IgD-negative memory B cell (primary cell): ENCODE measurements around the gene RETREG3. TPM values are rescaled to one million over a fixed set of nuclear protein-coding genes. Genes with fewer than 3 reads are reported as not detected.
A peak's percentile ranks its signal among the peaks of the same experiment; 100 is the strongest.
"Not testable (repeated sequence)": the region's sequence is repeated elsewhere in the genome, so short reads cannot be mapped to it uniquely, and the experiment has no call there.

Source experiments
- H3K27ac Mint-ChIP-seq, 3 donors: one replicate each; pipeline ENCODE4 v1.8.0; 2020 to 2022; ENCODE audit warnings: mild to moderate bottlenecking in 3 of 3, mixed read lengths in 3 of 3, moderate library complexity in 1 of 3
- H3K27me3 Mint-ChIP-seq: one replicate; pipeline ENCODE4 v1.8.0; 2021; ENCODE audit warnings: mixed read lengths
- H3K36me3 Mint-ChIP-seq: one replicate; pipeline ENCODE4 v1.8.0; 2020; ENCODE audit warnings: mild to moderate bottlenecking, mixed read lengths
- H3K4me1 Mint-ChIP-seq, 3 donors: one replicate each; pipeline ENCODE4 v1.8.0; 2020 to 2022; ENCODE audit warnings: mixed read lengths in 3 of 3, mild to moderate bottlenecking in 1 of 3
- H3K4me3 Mint-ChIP-seq, 4 donors: one replicate each; pipeline ENCODE4 v1.8.0; 2020 to 2022; ENCODE audit warnings: mild to moderate bottlenecking in 4 of 4, mixed read lengths in 4 of 4, moderate library complexity in 3 of 4
- H3K9me3 Mint-ChIP-seq, 3 donors: one replicate each; pipeline ENCODE4 v1.8.0; 2020 to 2021; ENCODE audit warnings: mixed read lengths in 3 of 3, mild to moderate bottlenecking in 1 of 3
- polyA plus RNA-seq: library from polyadenylated mRNA; unstranded; fragments of 300-500 nt; fragmentation: Illumina TruSeq; gene quantifications from one replicate; pipeline ENCODE4 v1.2.3, GENCODE V29; 2021

RETREG3 gene
- polyA plus RNA-seq, 1 donor from 2014 or later, result 105 TPM

DNA sequence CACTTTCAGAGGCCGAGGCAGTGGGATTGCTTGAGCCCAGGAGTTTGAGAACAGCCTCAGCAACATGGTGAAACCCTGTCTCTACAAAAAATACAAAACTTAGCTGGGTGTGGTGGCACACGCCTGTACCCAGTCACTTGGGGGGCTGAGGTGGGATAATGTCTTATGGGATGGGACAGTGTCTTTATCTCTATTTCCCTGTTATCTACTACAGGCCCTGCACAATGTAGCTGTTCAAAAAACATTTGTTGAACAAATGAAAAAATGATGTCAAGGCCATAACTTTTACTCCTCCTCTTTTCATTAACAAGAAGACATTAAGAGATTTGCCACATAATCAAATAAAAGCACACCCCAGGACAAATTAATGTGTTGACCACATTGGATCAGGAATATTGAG, 14.1 kb upstream of the RETREG3 start:
- no peaks in the 10 kb centered on the region for H3K27me3 Mint-ChIP-seq
- no peak overlapping the region for H3K4me3 Mint-ChIP-seq
- no peaks in the 10 kb centered on the region for H3K36me3 Mint-ChIP-seq
- H3K9me3 Mint-ChIP-seq, result no peaks in the 10 kb centered on the region
- no peak overlapping the region for H3K27ac Mint-ChIP-seq
- H3K4me1 Mint-ChIP-seq, result peaks cover 5 to 9% (median 9%) of the 10 kb centered on the region in 3 donors

DNA sequence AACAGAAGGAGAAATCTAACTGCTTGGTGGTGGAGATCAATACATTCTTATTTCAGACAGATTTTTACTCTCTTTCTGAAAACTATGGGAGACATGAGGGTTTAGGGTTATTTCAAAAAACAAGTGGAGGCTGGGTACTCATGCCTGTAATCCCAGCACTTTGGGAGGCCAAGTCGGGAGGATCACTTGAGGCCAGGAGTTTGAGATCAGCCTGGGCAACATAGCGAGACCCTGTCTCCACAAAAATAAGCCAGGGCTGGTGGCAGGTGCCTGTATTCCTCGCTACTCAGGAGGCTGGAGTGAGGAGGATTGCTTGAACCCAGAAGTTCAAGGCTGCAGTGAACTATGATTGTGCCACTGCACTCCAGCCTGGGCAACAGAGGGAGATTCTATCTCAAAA, 12.8 kb upstream of the RETREG3 start:
- not testable (repeated sequence) for H3K9me3 Mint-ChIP-seq, H3K27me3 Mint-ChIP-seq, H3K27ac Mint-ChIP-seq, H3K4me3 Mint-ChIP-seq, H3K36me3 Mint-ChIP-seq
- H3K4me1 Mint-ChIP-seq, result peaks cover 8 to 12% (median 10%) of the 10 kb centered on the region in 3 donors

DNA sequence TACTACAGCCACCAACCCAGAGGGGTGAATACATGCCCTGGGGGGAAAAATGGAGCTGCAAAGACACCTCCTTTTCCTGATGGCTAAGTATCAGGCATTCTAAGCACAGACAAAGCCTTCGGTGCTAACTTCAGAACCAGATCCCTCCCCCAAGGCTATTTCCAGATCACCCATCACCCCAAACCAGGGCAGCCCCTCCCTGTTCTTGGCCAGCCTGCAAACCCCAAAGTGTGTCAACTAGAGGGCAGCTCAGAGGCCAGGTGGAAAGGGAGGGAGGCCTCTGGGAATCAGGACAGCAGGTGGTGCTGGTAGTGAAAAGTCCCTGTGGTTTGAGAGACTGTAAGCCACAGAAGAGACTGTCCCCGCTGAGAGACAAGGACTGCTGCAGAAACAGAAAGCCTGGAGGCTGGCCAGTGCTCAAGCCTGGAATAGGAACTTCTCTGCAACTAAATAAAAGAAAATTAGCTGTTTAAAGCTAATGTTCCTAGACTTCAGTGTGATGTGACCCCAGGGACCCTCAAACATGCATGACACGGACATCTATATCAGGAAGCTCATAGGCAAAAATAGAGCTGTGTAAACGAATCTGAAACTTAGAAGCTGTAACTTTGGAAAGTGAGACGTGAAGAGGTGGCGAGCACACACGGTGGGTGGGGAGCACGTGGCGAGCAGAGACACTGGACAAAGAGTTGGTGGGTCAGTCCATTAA, 9.4 kb upstream of the RETREG3 start:
- H3K27me3 Mint-ChIP-seq, result no peaks in the 10 kb centered on the region
- H3K4me3 Mint-ChIP-seq, result peak overlapping the region in 3 of 4 donors; percentile 57 to 63 (median 61)
- H3K27ac Mint-ChIP-seq, result peak overlapping the region in 2 of 3 donors; percentile 19 to 80
- H3K4me1 Mint-ChIP-seq, result peaks cover 8 to 12% (median 10%) of the 10 kb centered on the region in 3 donors
- no peaks in the 10 kb centered on the region for H3K36me3 Mint-ChIP-seq
- no peaks in the 10 kb centered on the region for H3K9me3 Mint-ChIP-seq

DNA sequence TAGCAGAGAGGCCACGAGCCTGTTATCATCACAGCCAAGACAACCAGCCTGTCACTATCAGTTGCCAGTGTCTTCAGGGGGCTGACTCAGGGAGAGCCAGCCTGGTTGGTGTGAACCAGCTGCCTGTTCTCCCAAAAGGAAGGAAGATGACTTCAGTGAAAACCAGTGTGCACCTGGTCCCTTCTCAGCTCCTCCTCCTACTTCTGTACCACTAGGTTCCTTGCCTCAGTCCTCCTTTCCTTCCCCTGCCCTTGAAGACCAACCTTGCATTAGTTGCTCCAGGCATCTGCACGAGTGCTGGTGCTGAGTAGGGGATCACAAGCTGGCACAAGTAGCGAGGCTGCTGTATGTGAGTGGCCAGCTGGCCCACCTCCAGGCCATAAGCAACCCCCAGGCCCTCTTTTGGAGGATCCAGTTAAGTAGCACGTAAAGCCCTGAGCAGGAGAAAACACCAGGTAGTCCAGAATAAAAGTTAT, 8.8 kb upstream of the RETREG3 start:
- Mint-ChIP-seq H3K36me3 (no peaks in the 10 kb centered on the region), H3K4me1 (peaks cover 8 to 12% (median 10%) of the 10 kb centered on the region in 3 donors), H3K27me3 (no peaks in the 10 kb centered on the region), H3K9me3 (no peaks in the 10 kb centered on the region), H3K4me3 (peak overlapping the region in 2 of 4 donors; percentile 61 to 70), H3K27ac (peak overlapping the region in 1 of 3 donors; percentile 80)

DNA sequence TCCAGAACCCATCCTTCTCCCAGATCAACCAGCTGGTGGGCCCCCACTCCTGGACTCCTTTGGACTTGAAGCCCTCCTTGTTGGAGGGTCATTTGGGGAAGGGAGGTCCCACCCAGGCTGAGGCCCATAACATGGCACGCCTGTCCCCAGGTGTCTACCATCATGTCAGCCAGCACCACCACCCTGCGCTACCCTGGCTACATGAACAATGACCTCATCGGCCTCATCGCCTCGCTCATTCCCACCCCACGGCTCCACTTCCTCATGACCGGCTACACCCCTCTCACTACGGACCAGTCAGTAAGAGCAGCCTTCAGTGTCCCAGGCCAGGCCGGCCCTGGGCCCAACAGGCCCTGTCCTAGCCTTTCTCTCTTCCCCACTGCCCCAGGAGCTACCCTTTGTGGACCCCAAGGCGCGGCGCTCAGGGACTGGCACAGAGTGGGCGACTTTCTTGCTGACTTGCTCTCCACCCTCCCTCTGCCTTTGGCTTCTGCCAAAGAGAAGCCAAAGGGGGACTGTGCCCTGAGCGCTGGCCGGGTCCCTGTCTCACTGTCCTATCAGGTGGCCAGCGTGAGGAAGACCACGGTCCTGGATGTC, 4.6 kb upstream of the RETREG3 start:
- Mint-ChIP-seq H3K4me3 (peak overlapping the region in 1 of 4 donors; percentile 23), H3K27ac (no peak overlapping the region), H3K9me3 (no peaks in the 10 kb centered on the region), H3K27me3 (no peaks in the 10 kb centered on the region), H3K4me1 (peaks cover 8 to 13% (median 12%) of the 10 kb centered on the region in 3 donors), H3K36me3 (no peaks in the 10 kb centered on the region)

DNA sequence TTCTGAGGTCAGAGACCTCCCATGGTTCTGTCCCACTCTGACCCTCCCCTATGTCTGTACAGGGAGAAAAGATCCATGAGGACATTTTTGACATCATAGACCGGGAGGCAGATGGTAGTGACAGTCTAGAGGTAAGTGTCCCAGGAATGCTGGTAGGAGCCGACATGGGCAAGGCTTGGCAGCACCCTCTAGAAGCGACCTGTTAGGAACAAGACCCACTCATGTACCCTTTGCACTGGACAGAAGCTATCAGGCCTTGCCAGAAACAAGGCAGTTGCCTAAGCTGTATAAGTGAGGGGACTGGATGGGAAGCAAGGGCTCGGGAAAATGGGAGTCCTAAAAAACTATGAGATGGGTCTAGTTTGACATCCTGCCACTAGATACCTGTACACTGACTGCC, 2.8 kb upstream of the RETREG3 start:
- Mint-ChIP-seq H3K27ac (no peak overlapping the region), H3K36me3 (no peaks in the 10 kb centered on the region), H3K9me3 (no peaks in the 10 kb centered on the region), H3K4me1 (peaks cover 5 to 11% (median 10%) of the 10 kb centered on the region in 3 donors), H3K4me3 (peak overlapping the region in 1 of 4 donors; percentile 81), H3K27me3 (no peaks in the 10 kb centered on the region)

DNA sequence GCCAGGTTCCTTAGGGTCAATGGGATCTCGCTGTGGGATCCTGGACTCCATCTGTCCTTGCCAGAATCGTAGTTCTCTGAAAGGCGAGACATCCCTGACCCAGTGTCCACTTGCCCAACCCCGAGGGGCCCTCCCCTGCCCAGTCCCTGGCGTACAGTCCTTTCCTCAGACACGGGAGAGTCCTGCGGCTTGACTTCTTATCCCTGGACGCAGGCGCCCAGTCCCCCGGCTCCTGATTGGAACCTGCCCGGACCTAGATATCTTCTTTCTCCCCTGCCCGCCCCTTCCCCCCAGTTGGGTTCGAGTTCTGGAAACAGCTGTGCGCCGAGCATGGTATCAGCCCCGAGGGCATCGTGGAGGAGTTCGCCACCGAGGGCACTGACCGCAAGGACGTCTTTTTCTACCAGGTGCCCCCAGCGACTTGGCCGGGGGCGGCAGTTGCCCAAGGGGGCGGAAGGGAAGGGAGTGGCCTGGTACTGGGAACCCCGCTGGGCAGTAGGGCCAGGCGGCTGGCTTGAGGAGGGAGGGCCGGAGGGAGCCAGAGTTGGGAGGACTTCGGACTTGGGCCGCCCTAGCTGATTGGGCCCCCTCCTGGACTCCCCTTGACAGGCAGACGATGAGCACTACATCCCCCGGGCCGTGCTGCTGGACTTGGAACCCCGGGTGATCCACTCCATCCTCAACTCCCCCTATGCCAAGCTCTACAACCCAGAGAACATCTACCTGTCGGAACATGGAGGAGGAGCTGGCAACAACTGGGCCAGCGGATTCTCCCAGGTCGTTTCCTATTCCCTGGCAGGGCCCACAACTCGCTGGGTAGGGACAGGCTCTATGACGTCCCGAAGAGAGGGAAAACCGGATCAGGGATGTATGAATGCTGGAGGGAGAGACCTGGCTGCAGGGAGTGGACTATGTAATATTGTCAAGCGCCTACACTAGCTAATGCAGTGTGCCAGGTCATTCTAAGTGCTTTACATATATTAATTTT, 934 bp upstream of the RETREG3 start:
- Mint-ChIP-seq H3K4me3 (peak overlapping the region; percentile 96 to 100 (median 100)), H3K4me1 (peaks cover 14 to 26% (median 25%) of the 10 kb centered on the region in 3 donors), H3K27ac (peak overlapping the region; percentile 88 to 98 (median 96))
- not testable (repeated sequence) for H3K9me3 Mint-ChIP-seq, H3K27me3 Mint-ChIP-seq, H3K36me3 Mint-ChIP-seq

DNA sequence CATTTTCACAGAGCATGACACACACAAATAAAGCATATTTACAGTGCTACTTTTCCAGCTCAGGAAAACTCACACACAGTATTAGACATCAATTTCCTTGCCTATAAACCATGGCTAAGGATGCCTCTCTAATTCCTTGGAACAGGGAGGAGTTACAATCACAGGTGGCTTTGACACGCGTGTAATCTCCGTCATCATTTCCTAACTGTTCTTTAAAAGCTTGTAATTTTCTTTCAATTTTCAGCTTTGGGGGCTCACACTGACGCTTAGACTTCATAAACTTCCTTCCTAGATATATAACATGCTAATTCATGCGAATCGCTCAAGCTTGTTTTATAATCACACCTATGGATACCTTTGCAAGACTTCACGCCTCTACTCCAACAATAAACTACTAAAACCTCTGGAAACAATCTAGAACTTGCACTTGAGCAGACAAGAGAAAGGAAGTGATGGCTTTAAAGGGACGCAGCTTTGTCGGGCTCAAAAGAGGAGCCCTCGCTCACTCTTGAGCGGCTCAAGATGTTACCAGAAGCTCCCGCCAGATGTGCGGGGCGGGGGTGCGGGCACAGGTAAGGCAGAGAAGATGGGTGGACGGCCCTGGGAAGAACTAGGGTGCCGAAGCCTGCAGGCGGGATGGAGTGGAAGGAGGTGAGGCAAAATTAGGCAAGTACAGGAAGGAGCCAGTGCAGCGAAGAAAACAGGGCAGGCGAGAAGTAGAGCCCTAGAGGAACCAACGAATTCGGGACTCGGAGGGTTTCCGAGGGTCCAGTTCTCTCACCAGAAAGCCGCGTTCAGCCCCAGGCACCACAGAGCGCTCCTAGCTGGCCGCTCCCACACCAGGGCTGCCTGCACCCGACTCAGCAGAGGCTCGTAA, 631 bp downstream of the RETREG3 start:
- Mint-ChIP-seq H3K36me3 (no peaks in the 10 kb centered on the region), H3K4me1 (peaks cover 27 to 38% (median 28%) of the 10 kb centered on the region in 3 donors), H3K4me3 (peak overlapping the region; percentile 96 to 100 (median 100)), H3K27ac (peak overlapping the region; percentile 88 to 98 (median 96)), H3K27me3 (no peaks in the 10 kb centered on the region), H3K9me3 (no peaks in the 10 kb centered on the region)

DNA sequence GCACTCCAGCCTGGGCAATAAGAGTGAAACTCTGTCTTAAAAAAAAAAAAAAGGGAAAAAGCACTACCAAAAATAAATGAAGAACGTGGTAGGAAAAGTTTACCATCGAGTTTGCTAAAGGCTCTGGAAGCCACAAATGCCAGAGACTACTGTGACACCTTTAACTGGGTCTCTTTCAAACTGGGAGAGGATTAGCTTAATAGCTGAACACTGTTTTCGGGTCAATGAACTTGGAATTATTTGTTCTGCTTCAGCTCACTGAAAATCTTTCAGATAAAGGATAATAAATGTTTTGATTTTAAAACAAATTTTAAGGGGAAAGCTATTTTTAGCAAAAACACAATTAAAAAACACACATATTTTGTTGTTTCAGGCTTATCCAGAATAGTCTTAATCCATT, 1.4 kb downstream of the RETREG3 start:
- H3K27me3 Mint-ChIP-seq, result no peaks in the 10 kb centered on the region
- H3K4me1 Mint-ChIP-seq, result peaks cover 34 to 45% (median 35%) of the 10 kb centered on the region in 3 donors
- H3K4me3 Mint-ChIP-seq, result peak overlapping the region; percentile 96 to 100 (median 100)
- H3K27ac Mint-ChIP-seq, result peak overlapping the region in 2 of 3 donors; percentile 86 to 88
- H3K9me3 Mint-ChIP-seq, result no peaks in the 10 kb centered on the region
- peaks cover 2% of the 10 kb centered on the region for H3K36me3 Mint-ChIP-seq

DNA sequence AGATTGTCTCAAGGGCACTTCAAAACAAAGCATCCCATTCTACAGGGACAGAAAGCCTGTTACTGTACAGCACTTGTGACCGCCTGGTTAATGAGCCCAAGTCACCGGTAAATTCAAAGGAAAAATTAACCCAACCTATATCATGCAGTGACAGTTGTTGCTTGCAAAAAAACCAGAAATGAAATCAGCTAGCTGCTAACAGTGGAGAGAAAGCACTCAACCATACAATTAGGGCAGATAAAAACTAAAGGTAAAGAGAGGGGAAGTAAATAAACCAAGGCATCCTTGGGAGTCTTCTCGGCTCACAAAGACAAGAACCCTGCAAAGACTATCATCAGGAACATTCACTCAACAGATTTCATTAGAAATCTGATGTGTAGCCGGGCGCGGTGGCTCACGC, 5.9 kb downstream of the RETREG3 start:
- Mint-ChIP-seq H3K27ac (peak overlapping the region; percentile 23 to 92 (median 88)), H3K4me3 (peak overlapping the region in 3 of 4 donors; percentile 31 to 84 (median 58)), H3K9me3 (no peaks in the 10 kb centered on the region), H3K27me3 (no peaks in the 10 kb centered on the region), H3K4me1 (peaks cover 33 to 50% (median 34%) of the 10 kb centered on the region in 3 donors), H3K36me3 (peaks cover 3% of the 10 kb centered on the region)

DNA sequence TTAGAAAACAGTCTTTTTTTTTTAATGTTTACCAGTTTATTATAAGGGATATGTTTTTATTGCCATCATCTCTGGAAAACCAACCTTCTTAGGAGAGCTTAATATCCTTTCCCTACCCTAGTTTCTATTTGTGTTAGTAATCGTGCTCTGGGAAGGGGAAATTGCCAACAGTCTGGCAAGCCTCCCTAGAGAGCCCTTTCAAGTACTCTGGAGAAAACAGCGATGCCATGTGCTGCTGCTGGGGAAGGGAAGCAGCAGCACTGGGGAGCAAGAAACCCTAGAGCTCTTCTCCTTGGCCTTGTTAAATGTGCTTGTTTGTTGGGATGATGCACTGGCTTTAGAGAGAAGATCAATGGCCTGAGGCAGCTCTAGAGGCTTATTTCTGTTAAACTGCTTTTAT, 10.3 kb downstream of the RETREG3 start:
- Mint-ChIP-seq H3K27me3 (no peaks in the 10 kb centered on the region), H3K4me3 (no peak overlapping the region), H3K4me1 (peaks cover 14 to 24% (median 14%) of the 10 kb centered on the region in 3 donors), H3K36me3 (peaks cover 4% of the 10 kb centered on the region), H3K9me3 (no peaks in the 10 kb centered on the region), H3K27ac (no peak overlapping the region)

DNA sequence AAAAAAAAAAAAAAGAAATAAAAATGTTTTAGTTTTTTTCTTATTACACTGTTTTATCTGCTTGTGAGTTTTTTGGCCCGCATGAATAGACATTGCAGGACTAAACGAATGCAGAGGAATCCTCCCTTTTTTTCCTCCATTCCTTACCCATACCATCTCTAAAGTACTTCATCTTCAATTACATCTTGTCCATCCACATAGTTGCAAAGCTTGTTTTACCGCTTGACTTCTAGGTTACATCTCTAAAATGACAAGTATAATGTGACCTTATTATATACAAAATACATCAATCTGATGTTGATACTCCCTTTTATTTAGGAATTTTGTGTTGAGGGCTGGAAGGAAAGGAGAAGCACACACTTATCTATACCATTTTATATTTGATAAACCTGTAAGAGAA, 12.8 kb downstream of the RETREG3 start:
- Mint-ChIP-seq H3K27me3 (no peaks in the 10 kb centered on the region), H3K4me1 (peaks cover 4 to 16% (median 12%) of the 10 kb centered on the region in 3 donors), H3K27ac (peak overlapping the region in 1 of 3 donors; percentile 24), H3K9me3 (no peaks in the 10 kb centered on the region), H3K36me3 (peaks cover 2% of the 10 kb centered on the region), H3K4me3 (no peak overlapping the region)

DNA sequence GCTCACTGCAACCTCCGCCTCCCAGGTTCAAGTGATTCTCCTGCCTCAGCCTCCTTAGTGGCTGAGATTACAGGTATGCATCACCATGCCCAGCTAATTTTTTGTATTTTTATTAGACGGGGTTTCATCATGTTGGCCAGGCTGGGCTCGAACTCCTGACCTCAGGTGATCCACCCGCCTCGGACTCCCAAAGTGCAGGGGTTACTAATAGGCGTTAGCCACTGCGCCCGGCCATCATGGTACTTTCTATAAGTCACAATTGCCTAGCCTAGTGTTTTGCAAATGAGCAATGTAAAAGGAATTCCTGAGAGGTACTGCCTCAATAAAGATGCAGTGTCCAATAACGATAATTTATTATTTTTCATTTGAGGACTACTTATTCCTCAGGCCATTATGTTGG, 17.8 kb downstream of the RETREG3 start:
- Mint-ChIP-seq H3K27ac (no peak overlapping the region), H3K27me3 (no peaks in the 10 kb centered on the region), H3K9me3 (no peaks in the 10 kb centered on the region), H3K36me3 (peaks cover 2% of the 10 kb centered on the region), H3K4me1 (peaks cover 14 to 19% (median 19%) of the 10 kb centered on the region in 3 donors), H3K4me3 (no peak overlapping the region)

DNA sequence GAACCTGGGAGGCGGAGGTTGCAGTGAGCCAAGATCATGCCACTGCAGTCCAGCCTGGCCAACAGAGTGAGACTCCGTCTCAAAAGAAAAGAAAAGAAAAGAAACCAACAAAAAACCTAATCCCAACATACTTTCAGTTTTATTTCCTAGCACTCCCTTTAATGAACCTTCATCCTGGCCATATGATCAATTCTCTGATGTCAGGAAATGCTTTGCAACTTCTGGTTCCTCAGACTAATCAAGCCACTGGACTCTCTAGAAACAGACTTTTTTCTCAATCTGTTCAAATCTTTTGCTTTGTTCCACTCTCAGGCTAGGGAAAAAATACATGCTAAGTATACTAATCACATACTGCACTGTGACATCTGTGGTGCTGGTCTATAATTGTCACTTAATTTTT, 18.3 kb downstream of the RETREG3 start:
- no peaks in the 10 kb centered on the region for H3K27me3 Mint-ChIP-seq
- H3K4me1 Mint-ChIP-seq, result peaks cover 15 to 25% (median 22%) of the 10 kb centered on the region in 3 donors
- peaks cover 2% of the 10 kb centered on the region for H3K36me3 Mint-ChIP-seq
- no peak overlapping the region for H3K4me3 Mint-ChIP-seq
- H3K27ac Mint-ChIP-seq, result peak overlapping the region in 1 of 3 donors; percentile 62
- H3K9me3 Mint-ChIP-seq, result no peaks in the 10 kb centered on the region
